OCI-LY3 (cell line): Measurements from ENCODE around the gene UBLCP1.

Experiments used
- H2AFZ ChIP-seq: fragments of 200-600, 300-600 bp; shearing (Covaris generic); 2 replicates; pipeline ENCODE4 v1.6.0; 2014; ENCODE audit warnings: antibody characterized with exemption, low read depth, low read length
- H3K27ac ChIP-seq: fragments of 200-600, 300-600 bp; sonication (generic); 2 replicates; pipeline ENCODE4 v1.5.1; 2014; ENCODE audit warnings: mild to moderate bottlenecking, low read length, moderate library complexity, mixed read lengths
- H3K27me3 ChIP-seq: fragments of 200-600, 300-600 bp; sonication (generic); 2 replicates; pipeline ENCODE4 v1.6.1; 2014; ENCODE audit warnings: low read depth, low read length, mixed read lengths
- H3K36me3 ChIP-seq: fragments of 200-600, 300-600 bp; sonication (generic); replicated peaks from 2 replicates; pipeline ENCODE3; 2014; ENCODE audit warnings: low read depth, low read length, mixed read lengths
- H3K4me1 ChIP-seq: fragments of 300-600, 200-600 bp; sonication (generic); 2 replicates; pipeline ENCODE4 v1.6.1; 2014; ENCODE audit warnings: low read length, mixed read lengths
- H3K4me2 ChIP-seq: fragments of 200-600, 300-600 bp; sonication (generic); 2 replicates; pipeline ENCODE4 v1.6.1; 2014; ENCODE audit warnings: low read length, mixed read lengths
- H3K4me3 ChIP-seq: fragments of 300-600, 200-600 bp; sonication (generic); 2 replicates; pipeline ENCODE4 v1.5.1; 2014; ENCODE audit warnings: antibody characterized with exemption, mild to moderate bottlenecking, low read length, moderate library complexity
- H3K79me2 ChIP-seq: fragments of 300-600, 200-600 bp; shearing (Covaris generic); 2 replicates; pipeline ENCODE4 v1.6.1; 2014; ENCODE audit warnings: mild to moderate bottlenecking, low read length, mixed read lengths
- H3K9ac ChIP-seq: fragments of 300-600, 200-600 bp; shearing (Covaris generic); 2 replicates; pipeline ENCODE4 v1.6.0; 2014; ENCODE audit warnings: mild to moderate bottlenecking, low read length, moderate library complexity
- H3K9me3 ChIP-seq: fragments of 200-600, 300-600 bp; shearing (Covaris generic); 2 replicates; pipeline ENCODE4 v1.6.1; 2014; ENCODE audit warnings: low read length, mixed read lengths; ENCODE audit not compliant: insufficient read depth
- H4K20me1 ChIP-seq: fragments of 200-600, 300-600 bp; sonication (generic); 2 replicates; pipeline ENCODE4 v1.6.1; 2016; ENCODE audit warnings: low read length, mixed read lengths; ENCODE audit not compliant: insufficient read depth
- CTCF ChIP-seq: fragments of 200-600, 300-600 bp; sonication (generic); IDR thresholded peaks from 2 replicates; pipeline ENCODE4 v1.5.1; 2014; ENCODE audit warnings: antibody characterized with exemption, low read length, low read depth
- EZH2phosphoT487 ChIP-seq: fragments of 200-600 bp; shearing (Covaris generic); IDR thresholded peaks from 2 replicates; pipeline ENCODE4 v1.6.1; 2018; ENCODE audit warnings: antibody characterized with exemption, mixed run types, low read depth

UBLCP1 gene, protein sequence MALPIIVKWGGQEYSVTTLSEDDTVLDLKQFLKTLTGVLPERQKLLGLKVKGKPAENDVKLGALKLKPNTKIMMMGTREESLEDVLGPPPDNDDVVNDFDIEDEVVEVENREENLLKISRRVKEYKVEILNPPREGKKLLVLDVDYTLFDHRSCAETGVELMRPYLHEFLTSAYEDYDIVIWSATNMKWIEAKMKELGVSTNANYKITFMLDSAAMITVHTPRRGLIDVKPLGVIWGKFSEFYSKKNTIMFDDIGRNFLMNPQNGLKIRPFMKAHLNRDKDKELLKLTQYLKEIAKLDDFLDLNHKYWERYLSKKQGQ

DNA sequence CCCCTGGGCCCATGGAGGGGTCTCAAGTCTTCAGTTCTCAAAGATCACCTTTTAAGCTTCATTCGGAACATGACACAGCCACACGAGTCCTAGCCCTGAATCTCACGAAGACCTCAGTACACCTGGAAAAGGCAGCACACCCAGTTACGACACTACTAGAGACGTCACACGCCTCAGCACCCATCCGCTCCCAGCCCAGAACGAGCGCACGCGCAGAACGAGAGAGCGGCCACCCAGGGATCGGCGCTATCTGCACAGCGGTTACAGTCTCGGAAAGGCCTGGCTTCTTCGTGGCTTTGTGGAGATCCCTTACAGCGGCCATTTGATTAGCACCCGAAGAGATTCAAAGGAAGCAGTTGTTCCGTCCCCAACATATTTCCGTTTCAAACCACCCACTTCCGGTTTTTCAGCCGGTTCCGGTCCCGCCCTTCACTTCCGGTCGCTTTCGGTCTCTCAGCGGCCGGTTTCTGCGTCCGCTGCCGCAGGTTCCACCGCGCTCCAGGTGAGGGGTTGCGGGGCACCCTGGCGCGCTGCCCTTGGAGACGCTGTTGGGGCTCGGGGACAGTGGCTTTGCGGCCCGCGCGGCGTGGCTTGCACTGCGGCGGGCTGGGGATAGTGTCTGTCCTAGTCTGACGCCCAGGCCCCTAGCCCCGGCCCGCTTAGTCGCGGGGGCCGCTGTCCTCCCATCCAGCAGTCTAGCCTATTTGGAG lies at the start of gene UBLCP1:
UBLCP1 (plus strand) TSS at position 432 of the 710 bp plus-strand sequence. CDS start 5,626 bp downstream, outside the sequence.
- peaks cover 9% of the 10 kb centered on the region for H3K4me1 ChIP-seq
- H3K36me3 ChIP-seq = no peaks in the 10 kb centered on the region
- no peak for TF ChIP-seq EZH2phosphoT487
- TF ChIP-seq CTCF = no peak
- no peaks in the 10 kb centered on the region for H4K20me1 ChIP-seq
- no peaks in the 10 kb centered on the region for H3K27me3 ChIP-seq
- peak within 1 kb of the TSS; percentile 75 for H3K4me2 ChIP-seq
- peak within 1 kb of the TSS; percentile 84; the same call in 1 of the 2 replicates for H2AFZ ChIP-seq
- H3K79me2 ChIP-seq = peaks cover 20% of the 10 kb centered on the region
- peak within 1 kb of the TSS; percentile 96 for H3K4me3 ChIP-seq
- H3K9me3 ChIP-seq = no peaks in the 10 kb centered on the region
- H3K27ac ChIP-seq = peak within 1 kb of the TSS; percentile 82
- peak within 1 kb of the TSS; percentile 88 for H3K9ac ChIP-seq

- H3K4me2 ChIP-seq = no peak overlapping the region
- TF ChIP-seq EZH2phosphoT487 (no peak), CTCF (no peak)
- no peaks in the 10 kb centered on the region for H3K9me3 ChIP-seq
- H3K27me3 ChIP-seq = no peaks in the 10 kb centered on the region
- H3K4me3 ChIP-seq = no peak overlapping the region
- H3K27ac ChIP-seq = no peak overlapping the region
- H2AFZ ChIP-seq = no peak overlapping the region
- H3K36me3 ChIP-seq = no peaks in the 10 kb centered on the region
- H4K20me1 ChIP-seq = no peaks in the 10 kb centered on the region
- H3K9ac ChIP-seq = no peak overlapping the region
- peaks cover 9% of the 10 kb centered on the region; the same call in 1 of the 2 replicates for H3K79me2 ChIP-seq
- H3K4me1 ChIP-seq = peaks cover 16% of the 10 kb centered on the region
Measured at GRCh38 chr5:159214486-159215271, 48.4 kb upstream of the UBLCP1 start.

GRCh38 chr5:159215886-159216285 lies 47.2 kb upstream of the UBLCP1 start:
- Histone ChIP-seq H3K4me3 (no peak overlapping the region), H3K9ac (no peak overlapping the region), H3K4me2 (no peak overlapping the region), H3K27me3 (no peaks in the 10 kb centered on the region), H3K9me3 (no peaks in the 10 kb centered on the region), H3K4me1 (0 out of 2 replicates have a peak, but pooled peaks cover 5% of the 10 kb centered on the region), H4K20me1 (no peaks in the 10 kb centered on the region), H3K36me3 (no peaks in the 10 kb centered on the region), H3K27ac (no peak overlapping the region), H2AFZ (no peak overlapping the region), H3K79me2 (0 out of 2 replicates have a peak, but pooled peaks cover under 1% of the 10 kb centered on the region)
- no peak for TF ChIP-seq CTCF
- TF ChIP-seq EZH2phosphoT487 = no peak
